HG03175 (cell line): ENCODE results near the gene EOGT.

Experiments used
- ATAC-seq: cut with Tn5 transposase; IDR thresholded peaks from one replicate; pipeline ENCODE4 v1.9.1; 2021; ENCODE audit warnings: mild to moderate bottlenecking, moderate library complexity; ENCODE audit not compliant: unreplicated experiment

EOGT gene

DNA sequence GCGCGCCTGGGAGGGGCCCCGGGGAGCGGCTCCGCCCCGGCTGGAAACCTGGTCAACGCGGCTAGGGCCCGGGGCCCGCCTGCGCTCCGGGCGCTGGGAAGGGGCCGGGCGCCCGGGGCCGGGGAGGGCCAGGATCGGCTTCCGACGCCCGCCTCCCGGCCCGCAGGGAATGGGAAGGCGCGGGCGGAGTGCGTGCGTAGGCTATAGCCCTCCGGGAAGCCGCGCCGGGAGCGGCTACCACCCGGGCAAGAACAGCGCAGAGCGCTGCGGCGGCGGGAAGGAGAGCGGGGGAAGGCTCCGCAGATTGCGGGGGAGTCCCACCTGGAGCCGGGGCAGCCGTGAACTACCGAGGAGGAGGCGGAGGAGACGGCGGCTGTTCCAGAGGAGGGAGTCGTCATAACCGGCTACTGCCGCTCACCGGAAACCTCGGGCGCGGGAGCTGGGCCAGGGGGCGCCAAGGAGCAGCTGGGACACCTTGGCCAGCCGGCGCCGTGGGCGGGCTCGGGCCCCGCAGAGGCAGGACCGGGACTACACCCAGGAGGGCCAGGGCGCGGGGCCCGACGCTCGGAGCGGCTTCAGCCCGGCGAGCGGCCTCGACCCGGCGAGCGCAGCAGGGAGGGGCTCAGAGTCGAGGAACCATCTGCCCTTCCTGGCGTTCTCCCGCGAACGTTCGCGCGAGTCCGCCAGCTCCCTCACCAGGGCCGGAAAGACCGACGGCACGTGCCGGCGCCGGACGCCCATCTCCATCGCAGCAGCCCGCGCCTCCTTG, at the start of gene EOGT:
Gene EOGT (minus strand): TSS at position 432 of the 769 bp plus-strand sequence. CDS start 3,838 bp downstream, outside the sequence.
- peak; percentile 71 for ATAC-seq

DNA sequence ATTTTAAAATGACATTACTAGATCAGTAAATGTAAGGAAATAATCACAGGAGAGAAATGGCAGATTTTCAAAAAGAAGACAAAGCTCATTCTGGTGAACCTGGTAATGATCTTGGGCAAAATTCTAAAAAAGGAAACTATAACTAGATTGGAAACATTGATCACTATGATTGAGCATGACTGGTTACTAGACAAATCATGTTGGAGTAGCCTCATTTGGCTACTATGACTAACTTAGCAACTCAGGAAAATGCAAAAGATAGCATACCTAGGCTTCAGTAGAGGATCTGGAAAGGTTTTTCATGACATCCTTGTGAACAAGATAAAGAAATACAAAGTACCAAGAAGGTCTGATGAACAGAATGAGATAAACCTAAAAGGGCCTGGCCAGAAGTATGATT, 46.2 kb upstream of the EOGT start:
- ATAC-seq, result no peak

DNA sequence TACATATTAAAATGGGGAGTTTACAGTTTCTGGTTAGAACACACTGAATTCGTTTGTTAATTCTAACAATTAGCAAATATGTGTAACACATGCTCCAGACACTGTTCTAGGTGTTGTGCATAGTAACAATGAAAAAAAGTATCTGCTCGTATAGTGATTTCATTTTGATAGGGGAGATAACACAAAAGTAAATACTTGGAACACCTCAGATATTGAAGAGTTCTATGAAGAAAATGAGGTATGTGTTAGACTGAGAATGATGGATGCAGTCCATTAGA, 45.4 kb upstream of the EOGT start:
- ATAC-seq, result no peak

DNA sequence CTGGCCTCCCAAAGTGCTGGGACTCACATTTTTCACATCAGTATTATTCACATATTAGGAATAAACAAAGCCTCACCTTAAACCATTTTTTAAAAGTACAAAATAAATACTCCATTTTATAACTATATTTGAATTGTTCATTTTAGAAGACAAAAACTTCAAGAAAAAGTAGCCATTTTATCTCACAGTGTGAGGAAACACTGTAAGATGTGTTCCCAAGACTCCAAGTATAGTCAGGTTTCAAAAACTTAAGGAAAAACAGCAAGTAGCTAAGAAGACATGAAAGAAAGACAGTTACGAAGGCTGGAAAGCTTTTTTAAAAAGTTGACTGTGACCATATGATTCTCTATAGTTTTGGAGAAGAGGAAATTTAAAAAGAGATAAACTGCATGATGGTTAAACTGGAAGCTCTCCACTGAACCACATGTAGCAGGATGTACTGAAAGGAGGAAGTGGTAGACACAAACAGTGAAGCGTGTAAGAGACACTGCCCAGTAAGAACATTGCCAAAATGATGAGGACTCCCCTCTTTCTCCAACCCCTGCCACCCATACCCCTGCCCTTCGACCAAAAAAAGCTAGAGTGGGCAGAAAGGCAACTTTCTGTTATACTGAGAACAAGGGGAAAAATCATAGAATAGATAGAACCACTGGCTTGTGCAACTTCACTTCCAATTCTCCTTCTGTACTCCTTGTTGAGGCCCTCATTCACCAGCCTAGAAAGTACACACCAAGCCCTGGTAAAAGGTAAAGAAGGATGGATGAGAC, 44.9 kb upstream of the EOGT start:
- peak; percentile 99 for ATAC-seq

DNA sequence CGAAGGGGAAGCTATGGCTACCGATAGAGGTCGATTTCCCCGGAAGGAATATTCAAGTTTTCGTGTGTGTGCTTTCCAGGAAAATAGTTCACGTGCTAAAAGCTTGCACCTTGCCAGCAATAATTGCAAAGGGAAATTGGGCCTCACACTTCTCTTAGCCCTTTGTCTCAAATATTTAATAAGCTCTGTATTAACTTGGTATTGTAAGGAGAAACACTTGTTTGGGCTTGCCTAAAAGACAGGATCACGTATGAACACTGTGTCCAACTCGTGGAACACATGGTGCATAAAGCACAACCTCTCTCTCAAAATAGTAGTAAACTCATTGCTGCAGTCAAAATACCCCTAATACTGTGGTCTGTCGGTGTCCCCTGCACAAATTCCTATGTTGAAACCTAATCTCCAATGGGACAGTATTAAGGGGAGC, 39.0 kb upstream of the EOGT start:
- no peak for ATAC-seq

DNA sequence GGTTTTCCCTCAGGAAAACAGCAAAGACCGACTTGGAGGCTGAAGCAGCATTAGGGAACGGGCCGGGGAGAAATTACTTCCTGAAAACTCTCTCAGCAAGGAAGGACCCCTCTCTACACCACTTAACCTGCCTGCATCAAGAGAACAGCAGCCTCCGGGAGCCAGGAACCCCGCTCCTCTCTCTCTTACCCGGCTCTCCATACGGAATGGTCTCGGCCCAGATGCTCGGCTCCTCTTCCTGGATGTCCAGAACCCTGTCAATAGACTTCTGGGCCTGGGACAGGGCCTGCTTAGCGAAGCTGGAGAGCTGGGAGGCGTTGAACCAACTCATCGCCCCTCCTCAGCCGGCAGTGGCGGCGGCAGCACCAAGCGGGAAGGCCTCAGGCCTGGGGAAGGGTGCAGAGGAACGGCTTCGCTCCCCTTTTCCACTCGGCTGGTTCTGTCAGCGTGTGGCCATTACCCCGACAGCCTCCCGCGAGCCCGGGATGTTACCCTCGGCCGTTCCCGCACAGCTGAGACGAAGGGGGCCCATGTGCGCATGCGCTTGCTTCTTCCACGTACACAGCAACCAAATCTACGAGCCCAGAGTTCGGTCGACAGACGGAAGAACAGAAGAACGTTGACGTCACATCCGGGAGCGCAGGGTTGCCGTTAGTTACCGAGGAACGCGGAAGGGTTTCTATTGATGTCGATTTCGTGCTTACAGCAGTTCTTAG, 38.4 kb upstream of the EOGT start, which contains the start of gene TMF1:
Gene TMF1 (minus strand): TSS at position 578 of the 716 bp plus-strand sequence. CDS start 247 bp downstream, at position 331.
- peak; percentile 97 for ATAC-seq

DNA sequence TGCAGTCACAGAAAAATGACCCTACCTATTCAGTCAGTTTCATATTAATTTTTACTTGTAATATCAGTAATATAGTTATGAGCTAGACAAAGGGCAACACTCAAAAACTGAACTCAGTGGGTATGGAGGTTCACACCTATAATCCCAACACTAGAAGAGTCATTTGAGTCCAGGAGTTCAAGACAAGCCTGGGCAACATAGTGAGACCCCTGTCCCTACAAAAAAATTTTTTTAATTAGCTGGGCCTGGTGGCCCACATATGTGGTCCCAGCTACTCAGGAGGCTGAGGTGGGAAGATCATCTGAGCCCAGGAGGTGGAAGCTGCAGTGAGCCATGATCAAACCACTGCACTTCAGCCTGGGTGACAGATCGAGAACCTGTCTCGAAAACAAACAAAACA, 35.5 kb upstream of the EOGT start:
- ATAC-seq, result no peak

DNA sequence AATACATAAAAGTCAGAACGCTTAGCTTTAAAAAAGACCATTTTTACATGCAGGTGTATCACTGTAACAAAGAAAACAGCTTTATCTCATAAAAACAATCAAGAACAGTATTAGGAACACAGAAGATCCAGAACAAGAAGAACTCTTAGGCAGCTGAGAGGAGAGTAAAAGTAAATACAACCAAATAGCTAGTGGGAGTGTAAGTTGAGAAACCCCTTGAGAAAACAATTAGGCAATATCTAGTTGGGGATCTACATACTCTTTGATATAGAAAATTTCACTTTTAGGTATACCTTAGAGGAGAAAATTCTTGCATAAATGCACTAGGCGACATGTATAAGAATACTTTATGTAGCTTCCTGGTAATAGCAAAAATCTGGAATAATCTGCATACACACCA, 31.1 kb upstream of the EOGT start:
- ATAC-seq, result no peak

DNA sequence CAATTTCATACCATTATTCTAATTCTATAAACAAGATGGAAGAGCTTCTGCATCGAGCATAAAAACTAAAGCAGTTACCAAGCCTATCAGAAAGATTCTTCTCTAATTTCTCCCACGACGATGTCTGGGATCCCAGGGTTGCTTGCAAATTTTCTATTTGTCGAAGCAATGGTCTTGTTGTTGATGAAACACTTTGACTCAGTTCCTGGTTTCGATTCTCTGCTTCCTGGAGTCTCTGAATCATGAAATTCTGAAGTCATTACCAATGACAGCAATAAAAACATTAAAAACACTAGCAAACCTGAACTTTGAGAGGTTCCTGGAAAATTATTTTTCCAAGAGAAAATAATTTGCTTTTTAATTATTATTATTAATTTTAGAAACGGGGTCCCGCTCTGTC, 20.0 kb upstream of the EOGT start:
- ATAC-seq, result no peak

DNA sequence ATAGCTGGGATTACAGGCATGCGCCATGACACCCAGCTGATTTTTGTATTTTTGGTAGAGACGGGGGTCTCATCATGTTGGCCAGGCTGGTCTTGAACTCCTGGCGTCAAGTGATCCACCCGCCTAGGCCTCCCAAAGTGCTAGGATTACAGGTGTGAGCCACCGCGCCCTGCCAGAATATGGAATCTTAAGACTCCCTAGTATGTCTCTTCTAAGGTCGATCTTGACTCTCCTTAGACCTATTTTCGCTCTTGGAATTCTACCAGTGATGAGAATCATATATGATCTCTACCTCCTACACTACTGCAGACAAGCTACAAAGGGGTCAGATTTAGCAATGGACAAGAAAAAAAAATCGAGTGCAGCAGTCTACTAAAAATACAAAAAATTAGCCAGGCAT, 19.3 kb upstream of the EOGT start:
- ATAC-seq, result no peak

DNA sequence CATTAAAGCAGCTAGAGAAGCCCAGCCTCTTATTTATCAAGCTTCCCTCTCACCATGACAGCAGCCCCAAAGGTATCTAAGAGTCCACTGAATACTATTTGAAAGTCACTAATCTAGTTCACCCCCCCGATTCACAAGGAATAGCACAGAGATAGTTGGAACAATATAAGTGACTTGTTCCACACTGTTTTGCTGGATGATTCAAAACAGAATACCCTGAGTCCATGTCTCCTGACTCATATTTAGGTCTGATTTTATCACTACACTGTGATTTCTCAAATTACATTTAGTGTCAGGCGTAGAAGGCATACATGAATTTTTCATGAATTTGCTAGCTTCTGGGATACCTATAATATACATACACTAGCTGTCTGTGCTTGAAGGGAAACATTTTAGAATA, 18.7 kb upstream of the EOGT start:
- no peak for ATAC-seq

DNA sequence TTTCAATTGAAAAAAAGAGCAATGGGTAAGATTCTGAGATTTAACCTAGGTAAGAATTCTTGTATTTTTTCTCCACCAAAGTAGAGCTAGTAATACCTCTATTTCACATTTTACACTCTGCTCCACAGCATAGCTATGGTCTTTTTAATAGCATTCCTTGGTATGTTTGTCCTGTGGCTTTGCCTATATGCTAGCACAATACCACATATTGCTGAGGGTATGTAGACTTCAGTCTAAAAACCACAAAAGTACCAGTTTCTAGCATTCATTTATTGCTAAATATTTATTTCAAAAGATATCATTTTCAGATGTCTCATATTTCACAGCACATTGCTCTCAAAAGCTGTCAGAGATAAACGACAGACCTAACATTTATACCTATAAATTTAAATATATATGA, 18.2 kb upstream of the EOGT start:
- ATAC-seq, result no peak

DNA sequence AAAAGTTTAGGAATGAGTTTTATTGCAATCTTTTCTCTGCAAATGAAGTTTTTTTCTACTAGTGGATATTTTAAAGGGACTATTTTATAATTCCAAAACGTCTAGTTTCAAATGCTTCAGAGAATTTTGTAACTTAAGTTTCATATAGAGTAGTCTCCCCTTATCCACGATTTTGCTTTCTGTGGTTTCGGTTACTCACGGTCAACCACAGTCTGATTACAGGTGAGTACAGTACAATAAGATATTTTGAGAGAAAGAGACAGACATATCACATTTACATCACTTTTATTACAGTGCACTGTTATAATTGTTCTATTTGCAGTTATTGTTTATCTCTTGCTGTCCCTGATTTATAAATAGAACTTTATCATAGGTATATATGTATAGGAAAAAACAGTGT, 7.4 kb upstream of the EOGT start:
- no peak for ATAC-seq

DNA sequence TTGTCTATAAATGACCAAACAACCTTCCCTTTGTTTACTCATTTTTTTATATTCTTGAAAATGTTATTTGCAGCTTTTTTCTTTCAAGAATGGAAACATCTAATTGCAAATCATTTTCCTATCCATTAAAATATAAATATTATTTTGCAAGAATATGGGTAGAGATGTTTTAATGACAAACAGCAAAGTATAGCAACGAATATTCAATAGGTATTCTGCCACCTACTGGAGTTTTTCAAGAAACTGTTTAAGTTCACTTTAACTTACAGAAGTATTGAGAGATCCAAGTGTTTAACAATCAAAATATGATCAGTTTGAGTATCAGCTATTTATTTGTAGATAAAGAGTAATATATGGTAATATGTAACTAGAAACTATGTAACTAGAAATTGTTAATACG, 6.9 kb upstream of the EOGT start:
- ATAC-seq, result no peak

DNA sequence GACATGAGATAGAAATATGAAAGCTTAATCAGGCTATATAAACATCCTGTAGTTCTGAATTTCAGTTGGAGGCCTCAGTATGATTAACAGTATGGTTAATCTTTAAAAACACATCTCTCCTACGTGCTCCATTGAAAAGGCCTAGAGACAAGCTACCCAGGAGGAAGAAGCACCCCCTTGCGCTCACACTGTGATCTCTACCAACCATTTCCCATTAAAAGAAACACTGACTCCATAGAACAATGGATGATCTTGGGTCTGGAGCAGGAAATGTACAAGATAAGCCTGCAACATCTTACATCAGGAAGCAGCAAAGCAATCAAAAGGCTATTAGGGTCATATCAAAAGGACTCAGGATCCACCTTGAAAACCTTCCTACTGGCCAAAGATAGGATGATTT, 3.4 kb upstream of the EOGT start:
- ATAC-seq, result no peak

DNA sequence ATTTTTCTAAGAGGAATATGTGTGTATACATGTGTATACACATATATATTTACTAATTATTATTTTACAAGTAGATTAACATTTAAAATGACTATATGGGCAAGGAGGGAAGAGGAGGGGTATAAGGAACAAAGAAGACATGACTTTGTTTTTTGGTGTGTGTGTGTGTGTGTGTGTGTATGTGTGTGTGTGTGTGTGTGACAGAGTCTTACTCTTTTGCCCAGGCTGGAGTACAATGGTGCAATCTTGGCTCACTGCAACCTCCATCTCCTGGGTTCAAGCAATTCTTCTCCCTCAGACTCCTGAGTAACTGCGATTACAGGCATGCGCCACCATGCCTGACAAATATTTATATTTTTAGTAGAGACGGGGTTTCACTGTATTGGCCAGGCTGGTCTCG, 2.6 kb upstream of the EOGT start:
- no peak for ATAC-seq

DNA sequence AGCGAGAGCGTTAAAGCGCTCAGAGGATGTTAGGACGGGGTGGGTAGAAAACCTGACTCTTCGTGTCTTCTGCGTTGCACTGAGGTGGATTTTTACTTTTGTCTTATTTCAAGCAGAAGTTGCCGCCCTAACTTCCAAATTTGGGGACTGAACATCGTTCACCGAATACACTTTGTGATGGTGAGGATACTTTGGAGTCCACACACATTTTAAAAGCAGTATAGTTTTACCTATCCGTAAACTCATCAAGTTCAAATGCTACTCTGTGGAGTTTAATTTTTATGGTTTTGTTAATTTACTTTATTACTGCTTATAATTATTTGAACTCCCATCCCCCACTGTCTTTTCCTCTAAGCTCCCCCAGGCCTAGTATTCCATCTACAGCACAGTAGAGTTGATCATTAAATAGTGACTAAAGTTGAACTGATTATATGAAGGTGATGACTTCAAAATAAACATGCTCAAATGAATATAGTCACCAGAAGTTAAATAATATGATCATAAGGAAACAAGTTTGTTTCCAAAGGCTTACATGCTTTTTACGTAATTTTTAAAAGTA, 617 bp upstream of the EOGT start:
- ATAC-seq, result no peak

DNA sequence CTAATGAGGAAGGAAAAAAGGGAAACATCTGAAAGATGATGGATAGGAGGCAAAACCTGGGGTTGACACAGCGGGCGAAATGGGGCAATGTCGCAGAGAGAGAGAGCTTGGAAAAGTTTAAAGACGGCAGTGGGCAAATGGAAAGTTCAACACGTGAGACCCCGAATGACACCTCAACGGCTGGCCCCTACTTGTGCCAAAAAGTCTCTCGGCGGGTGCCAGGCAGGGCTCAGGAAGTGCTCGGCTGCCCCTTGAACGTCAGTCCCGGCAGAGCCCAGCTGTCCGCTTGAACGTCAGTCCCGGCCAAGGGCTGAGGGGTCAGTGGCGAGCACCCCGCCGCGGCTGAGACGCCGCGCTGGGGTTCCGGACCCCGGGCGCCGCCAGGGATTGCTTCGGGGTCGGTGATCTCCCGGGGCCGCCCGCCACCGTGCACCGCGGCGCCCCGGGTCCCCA, 658 bp downstream of the EOGT start:
- ATAC-seq, result peak; percentile 49

DNA sequence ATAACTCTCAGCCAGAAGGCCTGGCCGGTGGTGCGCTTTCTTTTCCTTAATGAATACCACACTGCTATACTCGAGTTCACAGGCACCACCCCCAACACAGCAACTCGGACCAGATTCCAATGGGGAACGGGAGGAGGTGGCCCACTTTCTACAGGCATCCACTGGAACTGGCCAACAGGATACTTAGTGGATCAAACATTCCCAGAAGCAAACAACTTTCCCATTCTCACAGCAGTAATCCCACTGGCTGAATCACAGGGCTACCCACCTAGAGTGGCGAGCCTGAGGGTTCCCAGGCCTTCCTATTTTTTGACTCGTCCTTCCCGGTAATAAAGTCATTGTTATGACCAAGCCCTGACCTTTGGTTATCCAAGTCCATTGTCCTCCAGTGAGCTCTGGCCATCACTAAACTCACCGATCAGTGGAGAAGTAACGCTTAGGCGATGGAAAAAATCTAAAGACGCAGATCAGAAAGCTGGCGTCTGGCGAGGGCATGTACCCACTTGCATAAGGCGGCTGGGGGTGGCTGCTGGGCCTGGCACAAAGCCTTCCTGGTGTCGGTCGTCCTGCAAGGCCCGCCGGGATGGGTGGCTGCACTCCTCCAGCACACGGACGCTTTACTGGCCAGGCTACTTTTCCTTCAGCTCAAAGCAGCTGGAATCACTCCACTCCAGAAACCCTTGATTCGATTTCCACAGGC, 1.2 kb downstream of the EOGT start:
- ATAC-seq, result no peak

DNA sequence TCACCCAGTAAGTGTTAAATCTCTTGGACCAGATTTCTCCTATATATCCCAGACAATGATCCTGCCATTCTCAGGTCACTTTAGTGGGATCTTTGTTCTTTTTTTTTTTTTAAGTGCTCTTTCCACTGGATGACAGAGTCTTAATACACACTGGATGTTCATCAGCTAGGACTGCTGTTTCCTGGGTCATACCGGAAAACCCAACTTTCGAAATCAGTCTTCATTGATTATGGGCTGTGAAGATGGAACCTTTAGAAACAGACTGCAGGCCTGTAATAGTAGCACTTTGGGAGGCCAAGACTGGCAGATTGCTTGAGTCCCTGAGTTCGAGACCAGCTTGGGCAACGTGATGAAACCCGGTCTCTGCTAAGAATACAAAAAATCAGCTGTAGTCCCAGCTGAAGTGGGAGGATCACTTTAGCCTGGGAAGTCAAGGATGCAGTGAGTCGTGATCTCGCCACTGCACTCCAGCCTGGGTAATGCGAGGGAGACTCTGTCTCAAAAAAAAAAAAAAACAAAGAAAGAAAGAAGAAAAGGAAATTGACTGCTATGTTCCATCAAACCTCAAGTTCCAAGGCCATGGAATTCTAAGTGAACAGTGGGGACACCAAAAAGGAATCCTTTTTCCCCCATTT, 2.3 kb downstream of the EOGT start:
- no peak for ATAC-seq
